Mucosa of descending colon (tissue), 3 donors: ENCODE data around the gene LSM14B. TPM values are rescaled to one million over a fixed set of nuclear protein-coding genes. Genes with fewer than 3 reads are reported as not detected.

Source experiments
- ATAC-seq: fragments of 200-7000 bp; cut with Tn5 transposase; one replicate; pipeline ENCODE4 v1.9.1; 2020; ENCODE audit warnings: mild to moderate bottlenecking, moderate library complexity
- DNase-seq, 3 donors: peaks; one replicate each; pipeline ENCODE4 v3.0.0-alpha.2; 2020
- H3K36me3 ChIP-seq: fragments of 200-600 bp; one replicate; pipeline ENCODE4 v1.8.0; 2021; ENCODE audit warnings: low read depth, mild to moderate bottlenecking
- H3K4me1 ChIP-seq: fragments of 200-600 bp; one replicate; pipeline ENCODE4 v1.8.0; 2021; ENCODE audit warnings: low read depth, mild to moderate bottlenecking
- H3K4me3 ChIP-seq: fragments of 200-600 bp; one replicate; pipeline ENCODE4 v1.8.0; 2021; ENCODE audit warnings: mild to moderate bottlenecking
- H3K9me3 ChIP-seq: fragments of 200-600 bp; one replicate; pipeline ENCODE4 v1.8.0; 2021; ENCODE audit warnings: mild to moderate bottlenecking
- CTCF ChIP-seq: fragments of 200-600 bp; IDR thresholded peaks from one replicate; pipeline ENCODE4 v1.8.0; 2022; ENCODE audit warnings: antibody characterized with exemption, mild to moderate bottlenecking
- intact Hi-C, 2 donors: fragments of 100-400 bp; cut with DNase I in 1 of 2; cut with micrococcal nuclease in 1 of 2; formaldehyde crosslinking; loops; one replicate each; pipeline versions ENCODE4 v1.11.0 to v1.11.1; 2022; cut with DNase I, micrococcal nuclease
- total RNA-seq, 3 donors: library from RNA; stranded (reverse); fragmentation: NEBNext Ultra II Directional in 2 of 3; extraction: Animal tissue kit (Norgen Biotek cat#: 25700) in 2 of 3; gene quantifications; one replicate each; pipeline versions ENCODE4 v1.2.1 to v1.2.4, GENCODE V29; 2021 to 2023
- donor health status: DM: no; HTN: no; CAD: no; lungs with moderate emphysema.
- donor health status: DM: no; HTN: no; CAD: no.
- donor health status: DM: no; HTN: yes; CAD: no.

Gene LSM14B
- total RNA-seq, 3 donors from 2014 or later, result 33.5 to 49.1 (median 36.1) TPM

GRCh38 chr20:62096421-62097380 is 25.6 kb upstream of the LSM14B start:
- no peaks in the 10 kb centered on the region for H3K36me3 ChIP-seq
- H3K4me1 ChIP-seq, result no peaks in the 10 kb centered on the region
- no peak overlapping the region for H3K4me3 ChIP-seq
- H3K9me3 ChIP-seq, result no peaks in the 10 kb centered on the region
- ATAC-seq, result no peak
- no peak for DNase-seq
- intact Hi-C loops, result no loop called here
- no peak for TF ChIP-seq CTCF

- no peaks in the 10 kb centered on the region for H3K4me1 ChIP-seq
- H3K4me3 ChIP-seq, result no peak overlapping the region
- no peak for DNase-seq
- no peak for ATAC-seq
- no peaks in the 10 kb centered on the region for H3K36me3 ChIP-seq
- intact Hi-C loops, result no loop called here
- no peak for TF ChIP-seq CTCF
- H3K9me3 ChIP-seq, result no peaks in the 10 kb centered on the region
Observed at GRCh38 chr20:62097881-62098407, 24.3 kb upstream of the LSM14B start.

GRCh38 chr20:62101078-62101477 is 21.2 kb upstream of the LSM14B start:
- no peak for DNase-seq
- Histone ChIP-seq H3K36me3 (no peaks in the 10 kb centered on the region), H3K9me3 (peaks cover 3% of the 10 kb centered on the region), H3K4me3 (no peak overlapping the region), H3K4me1 (peaks cover 11% of the 10 kb centered on the region)
- intact Hi-C loops, result no loop called here
- no peak for TF ChIP-seq CTCF
- no peak for ATAC-seq

GRCh38 chr20:62103508-62104233 is 18.6 kb upstream of the LSM14B start:
- peaks cover 21% of the 10 kb centered on the region for H3K9me3 ChIP-seq
- DNase-seq (no peak), ATAC-seq (no peak)
- peaks cover 11% of the 10 kb centered on the region for H3K4me1 ChIP-seq
- no peak for TF ChIP-seq CTCF
- no peak overlapping the region for H3K4me3 ChIP-seq
- H3K36me3 ChIP-seq, result no peaks in the 10 kb centered on the region
- intact Hi-C loops, result no loop called here

- H3K4me3 ChIP-seq, result no peak overlapping the region
- H3K36me3 ChIP-seq, result no peaks in the 10 kb centered on the region
- DNase-seq (no peak), ATAC-seq (no peak)
- peaks cover 28% of the 10 kb centered on the region for H3K9me3 ChIP-seq
- no peak for TF ChIP-seq CTCF
- intact Hi-C loops, result no loop called here
- H3K4me1 ChIP-seq, result peaks cover 11% of the 10 kb centered on the region
Observed at GRCh38 chr20:62104234-62104789, 18.0 kb upstream of the LSM14B start.
